Hepatocyte (in vitro differentiated cells): Measurements from ENCODE around the gene HCN1.

Source experiments
- CTCF ChIP-seq: fragments of 200-600 bp; sonication (generic); IDR thresholded peaks from 2 replicates; pipeline ENCODE4 v1.5.1; 2016; ENCODE audit warnings: antibody characterized with exemption, mild to moderate bottlenecking; ENCODE audit not compliant: poor library complexity
- EZH2 ChIP-seq: fragments of 200-600 bp; sonication (generic); IDR thresholded peaks from 2 replicates; pipeline ENCODE4 v1.6.1; 2016; ENCODE audit warnings: antibody characterized with exemption, mild to moderate bottlenecking, borderline replicate concordance
- EZH2phosphoT487 ChIP-seq: fragments of 200-600 bp; sonication (generic); IDR thresholded peaks from one replicate; pipeline ENCODE4 v1.6.1; 2018; ENCODE audit warnings: antibody characterized with exemption, mild to moderate bottlenecking, low read depth, moderate library complexity; ENCODE audit not compliant: unreplicated experiment, severe bottlenecking

- TF ChIP-seq EZH2 (no peak), CTCF (no peak), EZH2phosphoT487 (no peak)
These were observed 23.9 kb downstream of the HCN1 start for GRCh38 chr5:45672271-45672670.
